ENCODE measurements around the gene PIK3AP1.
A peak's percentile ranks its signal among the peaks of the same experiment; 100 is the strongest.

GRCh38 chr10:96706331-96706853 is 13.9 kb downstream of the PIK3AP1 start:
- TF ChIP-seq CREB1 (IDR thresholded peaks at IDR 0.05; ENCODE audit: low read depth): no peak
- TF ChIP-seq POLR2A (IDR thresholded peaks at IDR 0.05; ENCODE audit: low read depth, low read length): no peak
- no peak for TF ChIP-seq BMI1 (IDR thresholded peaks at IDR 0.05; ENCODE audit: borderline replicate concordance)
- TF ChIP-seq JUNB (IDR thresholded peaks at IDR 0.05): peak; percentile 53; the same call in 1 of the 2 replicates
- TF ChIP-seq ZBTB33 (IDR thresholded peaks at IDR 0.05): no peak
- no peak for TF ChIP-seq ESRRA (IDR thresholded peaks at IDR 0.05; ENCODE audit: low read length)
- TF ChIP-seq BACH1 (IDR thresholded peaks at IDR 0.05; ENCODE audit: borderline replicate concordance): no peak
- TF ChIP-seq SP1 (IDR thresholded peaks at IDR 0.05; ENCODE audit: low read depth, low read length): no peak
- TF ChIP-seq CTCF (IDR thresholded peaks at IDR 0.05 in 2 of 3, conservative IDR thresholded peaks at IDR 0.05 in 1 of 3; ENCODE audit: control insufficient read depth in 2 of 3, extremely low read depth in 1 of 3, insufficient read depth in 1 of 3, low read depth in 3 of 3, low read length in 3 of 3): no peak
- no peak for TF ChIP-seq SUZ12 (IDR thresholded peaks at IDR 0.05; ENCODE audit: unreplicated experiment)
- no peak for TF ChIP-seq ZBED1 (IDR thresholded peaks at IDR 0.05; ENCODE audit: borderline replicate concordance)
- TF ChIP-seq BRCA1 (IDR thresholded peaks at IDR 0.05; ENCODE audit: low read depth, low read length): no peak
- no peak for TF ChIP-seq POLR2AphosphoS5 (IDR thresholded peaks at IDR 0.05; ENCODE audit: low read length)

All from GM12878 (cell line).